ENCODE measurements around the gene SLC35F3.

Gene SLC35F3

DNA sequence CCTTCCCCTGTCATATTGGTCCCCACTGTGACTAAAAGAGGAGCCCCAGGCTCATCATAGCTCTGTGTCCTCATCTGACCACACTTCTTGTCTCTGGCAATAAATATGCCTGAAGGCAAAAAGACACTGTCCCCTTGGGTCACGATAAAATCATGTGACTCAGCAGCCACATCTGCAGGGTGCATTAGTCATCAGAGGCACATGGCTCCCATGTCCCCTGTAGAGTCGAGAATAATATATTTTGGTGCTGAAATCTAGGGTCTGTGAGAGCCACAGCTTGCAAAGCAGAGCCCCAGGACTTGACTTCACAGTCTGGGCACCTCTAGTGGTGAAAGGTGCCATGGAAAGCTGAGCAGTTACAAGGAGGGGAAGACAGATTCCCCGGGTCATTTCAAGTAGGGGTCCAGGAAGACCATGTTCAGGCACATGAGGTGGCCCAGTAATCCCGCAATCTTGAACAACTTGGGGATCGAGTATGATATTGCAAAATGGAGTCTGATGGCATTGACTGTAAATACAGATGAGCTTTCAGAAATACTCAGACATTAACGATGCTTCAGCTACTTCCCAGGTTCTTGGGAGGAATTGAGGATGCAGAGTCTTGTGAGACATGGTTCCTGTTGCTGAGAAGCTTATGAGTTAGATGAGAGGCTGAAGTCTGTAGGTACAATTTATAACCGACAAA lies 68.6 kb downstream of the SLC35F3 start:
- no peak for DNase-seq (ENCODE audit: low read depth)

DNA sequence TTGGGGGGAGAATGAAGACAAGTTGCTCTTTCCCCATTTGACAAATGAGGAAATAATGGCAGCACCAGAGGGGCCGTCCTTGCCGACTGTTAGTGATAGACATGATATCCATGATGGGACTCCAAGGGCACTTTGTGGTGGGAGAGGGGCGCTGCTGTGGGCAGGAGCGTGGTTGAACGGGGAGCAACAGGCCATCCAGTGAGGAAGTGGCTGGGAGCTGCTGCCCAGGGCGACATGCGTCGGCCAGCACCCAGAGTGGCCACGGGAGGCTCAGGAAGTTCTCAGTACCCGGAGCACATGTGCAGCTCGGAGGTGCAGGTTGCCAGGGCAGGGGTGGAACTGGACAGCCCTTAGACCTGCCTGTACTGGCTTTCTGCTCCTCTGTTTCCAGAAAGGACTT lies 71.0 kb downstream of the SLC35F3 start:
- DNase-seq (ENCODE audit: low read depth) = no peak

DNA sequence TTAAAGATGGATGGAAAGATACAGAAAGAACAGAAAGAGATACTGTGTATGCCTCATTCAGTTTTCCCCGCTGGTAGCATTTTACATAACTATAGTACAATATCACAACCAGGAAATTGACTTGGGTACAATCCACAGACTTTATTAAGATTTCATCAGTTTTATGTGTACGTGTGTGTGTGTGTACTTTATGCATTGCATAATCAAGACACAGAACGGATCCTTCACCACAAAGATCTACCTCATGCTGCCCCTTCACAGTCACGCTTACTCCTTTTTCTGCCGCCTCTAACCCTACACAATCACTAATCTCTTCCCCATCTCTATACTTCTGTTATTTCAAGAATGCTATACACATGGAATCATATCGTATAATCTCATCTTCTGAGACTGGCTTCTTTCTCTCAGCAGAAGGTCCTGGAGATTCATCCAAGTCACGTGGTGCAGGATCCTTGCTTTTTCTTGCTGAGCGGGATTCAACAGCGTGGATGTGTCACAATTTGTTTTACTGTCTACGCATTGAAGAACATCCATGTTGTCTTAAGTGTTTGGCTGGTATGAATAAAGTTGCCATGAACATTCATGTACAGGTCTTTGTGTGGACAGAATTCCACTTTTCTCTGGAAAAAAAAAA lies 76.7 kb downstream of the SLC35F3 start:
- no peak for DNase-seq (ENCODE audit: low read depth)

DNA sequence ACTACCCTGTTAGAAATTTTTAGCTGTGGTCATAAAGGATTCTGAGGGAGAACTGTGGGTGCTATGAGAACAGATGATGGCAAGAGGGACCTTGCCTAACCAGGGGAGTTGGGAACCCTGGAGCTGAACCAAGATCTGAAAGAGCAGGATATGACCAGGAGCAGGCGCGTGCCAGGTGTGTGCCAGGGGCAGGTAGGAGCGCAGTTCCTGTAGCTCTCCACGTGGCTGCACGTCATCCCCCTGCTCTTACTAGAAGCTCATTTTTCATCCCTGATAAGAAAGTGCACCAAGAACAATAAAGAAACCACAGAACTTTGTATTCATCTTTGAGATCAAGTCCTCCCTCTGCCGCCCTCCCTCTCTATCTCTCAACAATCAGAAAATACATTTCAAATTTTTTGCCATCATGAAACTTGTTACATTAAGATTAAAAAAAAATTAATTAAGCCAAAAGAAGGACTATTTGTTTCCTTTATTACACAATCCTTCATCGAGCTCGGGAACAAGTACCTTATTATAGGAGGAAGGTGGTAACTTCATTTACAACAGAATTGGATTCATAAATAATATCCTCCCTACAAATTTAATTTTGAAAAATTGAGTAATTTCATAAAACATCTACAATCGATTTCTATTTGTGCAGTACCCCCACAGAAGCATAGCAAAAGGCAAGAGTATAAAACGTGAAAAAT lies 78.5 kb downstream of the SLC35F3 start:
- DNase-seq (ENCODE audit: low read depth) = no peak

DNA sequence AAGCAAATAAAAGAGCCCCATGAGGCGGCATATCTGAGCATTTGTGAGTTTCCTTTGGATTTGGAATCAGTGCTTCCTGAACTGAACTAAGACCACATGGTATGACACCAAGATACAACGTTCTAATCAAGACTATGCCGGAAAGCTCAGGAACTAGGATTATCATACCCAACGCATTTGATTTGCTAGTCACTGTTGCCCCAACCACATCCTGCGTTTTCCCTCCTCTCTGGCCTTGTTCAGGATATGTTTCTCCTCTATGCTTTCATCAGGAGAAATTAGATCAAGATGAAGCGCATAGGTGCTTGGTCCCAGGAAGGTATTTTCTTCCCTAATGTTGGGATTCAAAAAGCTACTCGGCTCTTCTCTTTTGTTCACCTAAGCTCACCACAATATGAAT lies 79.3 kb downstream of the SLC35F3 start:
- no peak for DNase-seq (ENCODE audit: low read depth)

DNA sequence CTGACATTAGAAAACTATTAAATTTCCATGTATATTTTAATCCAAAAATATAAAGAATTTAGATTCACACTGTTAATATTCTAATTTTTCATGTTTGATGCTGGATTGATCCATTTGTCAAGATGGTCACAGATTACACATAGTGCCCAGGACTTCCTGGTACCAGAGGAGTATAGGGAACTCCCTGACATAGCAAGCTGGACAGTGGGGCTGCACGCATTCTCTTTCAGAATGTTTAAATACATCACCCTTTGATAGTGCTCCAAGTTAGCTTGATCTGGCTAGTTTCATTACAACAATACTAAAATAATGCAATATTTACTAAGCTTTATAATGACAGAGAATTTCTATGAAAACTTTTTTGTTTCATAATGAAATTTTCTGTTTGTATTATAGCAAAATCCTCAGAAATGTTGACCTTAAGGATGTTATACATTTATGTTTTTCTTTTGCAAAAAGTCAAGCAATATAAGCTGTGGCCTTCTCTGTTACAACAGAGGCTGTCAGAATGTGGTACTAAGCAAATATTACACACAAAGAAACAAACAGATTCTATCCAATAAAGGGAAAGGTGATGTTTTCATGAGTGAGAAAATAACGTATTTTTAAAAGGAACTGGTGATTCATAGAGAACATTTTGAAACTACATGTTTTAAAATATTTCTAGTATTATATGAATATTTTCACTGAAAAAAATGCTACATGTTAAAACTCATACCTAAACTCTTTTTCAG lies 84.7 kb downstream of the SLC35F3 start:
- DNase-seq (ENCODE audit: low read depth) = no peak

DNA sequence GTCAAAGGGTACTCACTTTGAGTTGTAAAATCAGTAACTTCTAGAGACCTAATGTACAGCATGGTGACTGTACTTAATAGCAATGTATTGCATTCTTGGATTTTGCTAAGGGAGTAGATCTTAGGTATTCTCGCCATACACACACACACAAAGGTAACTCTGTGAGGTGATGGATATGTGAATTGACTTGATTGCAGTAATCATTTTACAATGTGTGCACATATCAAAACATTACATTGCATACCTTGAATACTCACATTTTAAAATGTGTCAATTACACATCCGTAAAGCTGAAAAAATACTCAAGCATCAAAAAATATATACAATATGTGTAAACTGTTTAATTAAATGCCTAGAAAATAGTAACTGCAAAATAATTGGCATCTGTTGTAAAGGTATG lies 86.0 kb downstream of the SLC35F3 start:
- no peak for DNase-seq (ENCODE audit: low read depth)

DNA sequence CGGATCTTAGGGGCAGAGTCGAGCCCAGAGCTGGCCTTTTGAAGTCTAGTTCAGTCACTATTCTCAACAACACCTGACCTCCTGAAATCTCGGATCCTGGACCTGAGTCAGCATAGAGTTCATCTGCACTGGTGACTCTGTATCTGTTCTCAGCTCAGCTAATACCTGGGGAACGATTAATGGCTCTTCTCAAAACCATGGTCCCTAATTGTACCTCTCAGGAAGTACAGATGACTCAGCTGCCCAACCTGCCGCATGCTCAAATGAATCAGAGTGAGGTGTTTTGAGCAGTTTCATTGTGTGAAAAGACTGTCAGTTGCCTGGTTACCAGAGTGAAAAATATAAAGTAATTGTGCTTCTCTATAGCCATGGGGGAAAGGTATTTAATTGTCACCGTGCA lies 89.2 kb downstream of the SLC35F3 start:
- no peak for DNase-seq (ENCODE audit: low read depth)

DNA sequence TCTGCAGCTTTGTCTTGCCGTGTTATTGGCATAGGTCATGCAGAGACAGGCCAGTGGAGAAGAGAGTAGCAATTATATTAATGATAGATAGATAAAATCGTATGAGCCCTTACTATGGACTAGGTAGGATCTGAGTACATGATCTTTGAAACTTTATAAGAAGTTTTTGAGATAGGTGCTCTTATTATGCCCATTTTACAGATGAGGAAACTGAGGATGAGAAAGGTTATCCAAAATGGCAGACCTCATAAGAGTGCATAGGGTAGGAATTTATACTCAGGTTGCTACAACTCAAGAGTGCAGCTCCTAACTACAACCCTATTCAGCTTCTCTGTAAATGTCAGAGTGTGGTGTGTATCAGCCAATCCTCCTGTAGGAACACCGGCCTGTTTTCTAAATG lies 89.6 kb downstream of the SLC35F3 start:
- no peak for DNase-seq (ENCODE audit: low read depth)

DNA sequence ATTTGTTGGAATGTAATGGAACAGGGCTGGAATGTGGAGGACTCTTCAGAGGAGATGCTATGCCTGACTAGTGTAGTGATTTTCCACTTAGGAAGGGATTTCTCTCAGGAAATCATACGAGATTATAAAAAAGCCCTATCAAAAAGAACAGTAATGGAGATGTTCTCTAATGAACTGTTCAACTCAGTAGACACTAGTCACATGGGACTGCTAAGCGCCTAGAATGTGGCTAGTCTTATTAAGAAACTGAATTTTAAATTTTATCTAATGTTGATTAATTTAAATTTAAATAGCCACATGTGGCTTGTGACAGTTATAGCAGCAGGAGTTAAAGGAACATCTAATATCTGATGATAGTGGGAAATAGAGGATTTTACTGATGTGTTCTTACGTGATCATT lies 94.0 kb downstream of the SLC35F3 start:
- DNase-seq (ENCODE audit: low read depth) = no peak

DNA sequence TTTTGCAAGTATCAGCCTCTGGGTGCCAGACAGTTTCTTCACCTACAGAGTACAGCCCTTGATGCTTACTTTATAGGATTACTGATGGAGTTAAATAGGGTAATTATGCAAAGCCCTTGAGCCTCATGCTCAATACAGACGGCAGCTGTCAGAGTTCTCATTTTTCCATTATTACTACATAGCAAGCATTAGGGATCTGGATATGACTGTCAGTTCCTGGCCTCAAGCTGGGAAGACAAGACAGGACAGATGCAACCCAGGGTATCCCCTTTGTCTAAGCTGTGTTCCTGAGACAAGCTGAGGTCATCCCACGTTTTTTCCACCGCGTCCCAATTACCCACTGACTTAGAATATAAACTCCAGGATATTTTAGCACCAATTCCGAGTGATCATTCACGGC lies 94.4 kb downstream of the SLC35F3 start:
- no peak for DNase-seq (ENCODE audit: low read depth)

DNA sequence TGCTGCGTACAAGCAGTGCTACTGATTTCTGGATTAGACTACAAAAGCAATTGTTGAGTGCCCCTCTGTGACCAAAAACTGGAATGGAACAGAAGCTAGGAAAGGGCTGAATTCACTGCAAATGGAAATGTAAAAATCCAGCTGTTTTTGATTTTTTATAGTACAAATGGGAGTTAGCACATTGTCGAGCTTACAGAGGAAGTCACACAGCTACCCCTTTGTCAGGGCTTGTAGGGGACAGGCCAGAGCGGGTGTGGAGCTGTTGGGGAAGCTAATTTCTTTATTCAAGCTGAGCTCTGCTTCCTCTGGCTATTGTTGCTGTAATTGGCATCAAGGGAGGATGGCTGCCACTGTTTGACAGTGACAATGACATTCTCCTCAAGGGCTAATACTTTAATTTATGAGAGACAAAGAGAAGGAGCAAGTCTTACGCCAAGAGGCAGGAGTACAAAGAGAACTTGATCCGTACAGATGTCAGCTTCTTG lies 96.1 kb downstream of the SLC35F3 start:
- no peak for DNase-seq (ENCODE audit: low read depth)

DNA sequence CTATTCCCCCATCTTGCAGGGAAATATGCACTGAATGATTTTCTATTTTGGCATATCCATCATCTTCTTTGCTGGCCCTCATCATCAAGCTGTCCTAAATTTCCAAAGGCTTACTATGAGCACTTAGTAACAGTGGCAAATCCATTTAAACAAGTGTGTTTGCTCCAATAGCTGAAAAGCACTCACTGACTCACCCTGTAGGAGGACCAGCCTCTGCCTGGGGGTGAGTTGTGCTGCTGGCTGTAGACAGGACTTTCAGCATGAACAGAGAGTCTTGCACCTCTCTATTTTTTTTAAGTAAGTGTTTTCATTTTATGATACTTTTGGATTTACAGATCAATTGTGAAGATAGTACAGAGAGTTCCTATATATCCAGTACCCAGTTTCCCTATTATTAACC lies 97.3 kb downstream of the SLC35F3 start:
- no peak for DNase-seq (ENCODE audit: low read depth)

DNA sequence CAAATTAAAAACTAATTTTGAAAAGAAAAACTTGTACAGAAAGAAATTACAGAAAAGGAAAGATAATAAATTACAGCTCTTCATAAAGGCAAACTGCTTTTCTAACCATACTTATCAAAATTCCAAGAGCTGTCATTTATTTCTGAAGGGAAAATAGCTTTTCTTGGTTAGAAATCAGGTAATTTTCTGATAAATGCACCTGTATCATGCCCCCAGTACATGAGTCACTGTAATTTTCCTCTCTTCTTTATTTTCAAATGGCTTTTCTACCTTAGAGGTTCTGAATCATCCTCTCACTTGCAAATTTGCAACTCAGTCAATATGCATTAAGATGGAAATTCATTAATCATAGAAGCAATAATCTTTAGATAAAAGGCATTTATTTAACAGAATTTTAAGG lies 100.1 kb downstream of the SLC35F3 start:
- no peak for DNase-seq (ENCODE audit: low read depth)

DNA sequence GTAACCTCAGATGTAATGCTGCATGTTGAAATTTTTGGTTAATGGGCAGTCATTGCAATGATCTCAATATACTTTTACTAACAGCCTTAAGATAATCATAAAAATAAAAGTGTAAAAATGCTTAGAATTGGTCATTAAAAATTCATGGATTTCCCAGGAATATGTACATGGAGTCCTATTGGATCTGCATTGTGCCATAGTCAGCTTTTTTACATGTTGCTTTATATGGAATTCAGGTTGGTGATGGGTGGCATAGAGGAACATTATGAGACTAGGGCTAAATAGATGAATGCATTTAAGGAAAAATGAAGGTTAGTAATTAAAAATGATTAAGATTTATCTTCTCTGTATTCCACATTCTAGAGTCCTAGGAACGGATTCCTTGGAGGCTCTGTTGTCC lies 103.2 kb downstream of the SLC35F3 start:
- no peak for DNase-seq (ENCODE audit: low read depth)

DNA sequence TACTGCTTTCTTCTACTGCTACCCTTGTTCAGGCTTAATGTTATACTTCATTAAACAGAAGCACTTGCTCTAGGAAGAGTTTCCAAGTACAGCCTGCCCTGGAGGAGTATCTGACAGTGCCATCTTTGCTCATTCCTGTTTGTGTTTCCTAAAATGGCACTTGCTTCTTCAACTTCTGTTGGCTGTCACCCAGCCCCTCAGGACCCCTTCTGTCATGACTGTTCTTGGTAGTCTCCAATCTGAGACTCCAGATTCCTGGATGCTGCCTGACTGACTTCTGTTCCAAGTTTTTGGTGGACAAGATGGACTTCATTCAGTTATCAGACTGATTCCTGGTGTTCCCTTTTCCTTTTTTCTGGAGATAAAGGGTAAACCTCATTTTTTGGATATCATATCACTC lies 104.1 kb downstream of the SLC35F3 start:
- DNase-seq (ENCODE audit: low read depth) = no peak

DNA sequence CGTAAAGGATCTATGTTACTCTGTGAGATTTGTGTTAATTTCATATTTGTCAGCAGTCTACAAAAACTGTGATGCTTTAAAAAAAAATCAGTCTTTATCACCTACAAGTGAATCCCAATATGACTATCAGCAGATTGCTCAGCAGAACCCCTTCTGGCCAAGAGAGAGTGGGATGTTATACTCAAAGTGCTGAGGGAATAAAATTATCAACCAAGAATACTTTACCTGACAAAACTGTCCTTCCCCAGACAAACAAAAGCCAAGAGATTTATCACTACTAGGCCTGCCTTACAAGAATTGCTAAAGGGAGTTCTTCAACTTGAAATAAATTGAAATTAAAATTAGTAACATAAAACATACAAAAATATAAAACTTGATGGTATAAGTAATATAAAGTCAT lies 105.2 kb downstream of the SLC35F3 start:
- no peak for DNase-seq (ENCODE audit: low read depth)

DNA sequence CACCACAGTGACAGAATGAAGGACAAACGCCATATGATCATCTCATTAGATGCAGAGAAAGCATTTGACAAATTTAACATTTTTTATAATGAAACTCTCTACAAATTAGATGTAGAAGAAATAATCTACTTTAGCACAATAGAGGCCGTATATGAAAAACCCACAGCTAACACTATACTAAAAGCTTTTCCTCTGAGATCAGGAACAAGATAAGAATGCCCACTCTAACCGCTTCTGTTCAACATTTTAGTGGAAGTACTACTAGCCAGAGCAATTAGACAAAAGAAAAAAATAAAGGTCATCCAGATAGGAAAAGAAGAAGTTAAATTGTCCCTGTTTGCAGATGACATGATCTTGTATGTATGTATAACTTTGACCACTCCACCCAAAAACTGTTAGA lies 109.7 kb downstream of the SLC35F3 start:
- DNase-seq (ENCODE audit: low read depth) = no peak

DNA sequence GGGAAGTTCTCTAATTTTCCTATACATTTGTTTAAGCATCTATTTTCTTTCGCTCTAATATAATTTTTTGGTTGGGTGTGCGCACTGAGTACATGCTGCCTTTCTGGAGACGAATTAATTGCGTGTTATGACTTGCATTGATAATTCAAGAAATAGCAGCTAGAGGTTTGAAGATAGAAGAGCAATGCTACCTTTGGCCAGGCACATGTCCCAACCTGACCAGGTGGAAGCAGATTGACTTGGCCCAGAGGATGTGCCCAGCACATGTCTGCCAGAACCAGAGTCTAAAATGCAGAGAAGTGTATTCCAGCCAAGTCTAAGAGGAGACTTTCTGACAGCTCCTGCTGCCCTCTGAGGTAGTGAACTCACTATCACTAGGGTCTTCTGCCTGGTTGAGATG lies 114.3 kb downstream of the SLC35F3 start:
- no peak for DNase-seq (ENCODE audit: low read depth)

DNA sequence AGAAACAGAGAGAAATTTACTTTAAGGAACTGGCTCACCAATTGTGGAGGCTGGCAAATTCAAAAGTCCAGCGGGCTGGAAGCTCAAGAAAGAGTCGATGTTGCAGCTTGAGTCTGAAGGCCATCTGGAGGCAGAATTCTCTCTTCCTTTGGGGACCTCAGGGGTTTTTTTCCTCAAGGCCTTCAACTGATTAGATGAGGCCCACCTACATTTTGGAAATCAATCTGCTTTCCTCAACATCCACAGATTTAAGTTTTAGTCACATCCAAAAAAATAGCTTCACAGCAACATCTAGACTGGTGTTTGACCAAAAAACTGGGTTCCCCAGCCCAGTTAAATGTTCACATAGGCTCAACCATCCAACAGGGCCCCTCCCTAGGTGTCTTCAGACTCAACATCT lies 114.9 kb downstream of the SLC35F3 start:
- DNase-seq (ENCODE audit: low read depth) = no peak

DNA sequence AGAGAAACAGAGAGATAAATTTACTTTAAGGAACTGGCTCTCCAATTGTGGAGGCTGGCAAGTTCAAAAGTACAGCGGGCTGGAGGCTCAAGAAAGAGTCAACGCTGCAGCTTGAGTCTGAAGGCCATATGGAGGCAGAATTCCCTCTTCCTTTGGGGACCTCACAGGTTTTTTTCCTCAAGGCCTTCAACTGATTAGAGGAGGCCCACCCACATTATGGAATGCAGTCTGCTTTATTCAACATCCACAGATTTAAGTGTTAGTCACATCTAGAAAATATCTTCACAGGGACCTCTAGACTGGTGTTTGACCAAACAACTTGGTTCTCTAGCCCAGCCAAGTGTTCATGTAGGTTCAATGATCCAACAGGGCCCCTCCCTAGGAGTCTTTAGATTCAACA lies 117.8 kb downstream of the SLC35F3 start:
- DNase-seq (ENCODE audit: low read depth) = no peak

DNA sequence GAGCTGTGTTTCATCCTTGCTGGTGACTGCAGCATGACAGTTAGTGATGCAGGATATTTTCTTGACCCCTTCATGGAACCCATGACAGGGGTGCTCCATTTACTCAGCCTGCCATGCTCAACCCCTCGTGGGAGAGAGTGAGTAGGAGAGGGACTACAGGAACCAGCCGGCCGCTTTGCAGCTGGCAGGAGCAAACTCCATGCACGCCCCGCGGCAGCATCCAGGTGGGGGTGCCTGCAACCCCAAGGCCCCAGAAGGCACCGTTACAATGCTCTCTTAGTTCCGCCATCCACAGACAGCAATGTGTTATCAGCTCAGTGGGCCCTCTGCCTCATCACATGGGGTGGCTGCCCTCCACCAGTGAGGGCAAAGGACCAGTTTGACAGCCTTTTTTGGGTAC lies 135.1 kb downstream of the SLC35F3 start:
- DNase-seq (ENCODE audit: low read depth) = no peak

Measured in activated gamma-delta T cell treated with anti-CD3 and anti-CD28 coated beads, Interleukin-2, amount 50 U/mL, for 16 hours (primary cell).